Muscle of leg (tissue), 11 donors: ENCODE measurements around the gene PPARD. TPM values are rescaled to one million over a fixed set of nuclear protein-coding genes. Genes with fewer than 3 reads are reported as not detected.
A peak's percentile ranks its signal among the peaks of the same experiment; 100 is the strongest.
"Not testable (repeated sequence)": the region's sequence is repeated elsewhere in the genome, so short reads cannot be mapped to it uniquely, and the experiment has no call there.

Experiments
- DNase-seq: peaks from one replicate; pipeline ENCODE4 v3.0.0; 2013
- H3K27ac ChIP-seq: one replicate; pipeline ENCODE4 v1.5.1; 2013; ENCODE audit warnings: mild to moderate bottlenecking, low read length, control low read depth
- H3K27me3 ChIP-seq: one replicate; pipeline ENCODE4 v1.6.1; 2013; ENCODE audit warnings: low read length; ENCODE audit not compliant: control insufficient read depth, insufficient read depth
- H3K36me3 ChIP-seq: one replicate; pipeline ENCODE4 v1.6.1; 2013; ENCODE audit warnings: low read length; ENCODE audit not compliant: control insufficient read depth, insufficient read depth
- H3K4me1 ChIP-seq: one replicate; pipeline ENCODE4 v1.6.1; 2013; ENCODE audit warnings: low read length; ENCODE audit not compliant: control insufficient read depth, insufficient read depth
- H3K4me3 ChIP-seq: one replicate; pipeline ENCODE4 v1.5.1; 2013; ENCODE audit warnings: low read length, control low read depth
- H3K9me3 ChIP-seq: replicated peaks from 2 replicates; pipeline ENCODE4 v1.6.1; 2013; ENCODE audit warnings: low read depth, low read length; ENCODE audit not compliant: control insufficient read depth
- WGBS: methylation state at CpG from one replicate; pipeline ENCODE4 v1.1.5; 2013; ENCODE audit warnings: missing lambda C conversion rate; ENCODE audit not compliant: insufficient coverage; 5-methylcytosine and 5-hydroxymethylcytosine counted together
- polyA plus RNA-seq, 8 donors: library from polyadenylated mRNA; unstranded; fragments of 120-200 nt; gene quantifications; one replicate each; pipeline versions ENCODE4 v1.2.1 to v1.2.3, GENCODE V29; 2013; ENCODE audit warnings: inconsistent platforms in 1 of 8, low replicate concordance in 1 of 8; ENCODE audit not compliant: insufficient read length in 8 of 8, insufficient read depth in 1 of 8
- total RNA-seq: library from RNA; stranded (reverse); fragments of 120-200 nt; gene quantifications from one replicate; pipeline ENCODE4 v1.2.4, GENCODE V29; 2013

The PPARD gene
- total and polyA plus RNA-seq, 9 donors = 5.9 to 26.4 (median 21.8) TPM

- H3K9me3 ChIP-seq = no peaks in the 10 kb centered on the region
- H3K27me3 ChIP-seq = no peaks in the 10 kb centered on the region
- DNase-seq = no peak
- H3K4me3 ChIP-seq = no peak overlapping the region
- WGBS = 100% methylated on average over 2 of the region's 7 CpGs
- no peak overlapping the region for H3K27ac ChIP-seq
- no peaks in the 10 kb centered on the region for H3K4me1 ChIP-seq
- peaks cover 6% of the 10 kb centered on the region for H3K36me3 ChIP-seq
Observed at GRCh38 chr6:35377002-35377401, 34.6 kb downstream of the PPARD start.

DNA sequence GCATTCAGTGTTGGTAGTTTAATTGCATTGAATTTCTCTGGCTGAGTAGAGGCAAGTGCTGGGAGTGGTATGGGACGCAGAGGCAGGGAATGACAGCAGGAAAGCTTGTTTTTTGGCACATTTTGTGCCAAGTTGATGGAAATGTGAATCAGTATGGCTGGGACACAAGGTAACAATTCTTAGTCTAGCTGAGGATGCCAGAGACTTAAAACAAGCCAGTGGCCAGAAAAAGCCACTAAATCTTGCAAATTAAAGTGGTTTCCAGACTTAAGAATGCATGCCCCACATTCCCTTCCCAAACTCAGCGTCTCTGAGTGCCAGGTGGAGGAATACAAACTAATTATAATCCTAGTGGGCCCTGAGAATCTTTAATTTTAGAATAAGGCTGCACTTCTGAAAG, 35.9 kb downstream of the PPARD start:
- H3K4me3 ChIP-seq = no peak overlapping the region
- no peaks in the 10 kb centered on the region for H3K4me1 ChIP-seq
- no peaks in the 10 kb centered on the region for H3K27me3 ChIP-seq
- DNase-seq = no peak
- peaks cover 3% of the 10 kb centered on the region for H3K36me3 ChIP-seq
- H3K9me3 ChIP-seq = peaks cover 4% of the 10 kb centered on the region
- 90% methylated on average over 1 of the region's 2 CpGs for WGBS
- H3K27ac ChIP-seq = no peak overlapping the region

DNA sequence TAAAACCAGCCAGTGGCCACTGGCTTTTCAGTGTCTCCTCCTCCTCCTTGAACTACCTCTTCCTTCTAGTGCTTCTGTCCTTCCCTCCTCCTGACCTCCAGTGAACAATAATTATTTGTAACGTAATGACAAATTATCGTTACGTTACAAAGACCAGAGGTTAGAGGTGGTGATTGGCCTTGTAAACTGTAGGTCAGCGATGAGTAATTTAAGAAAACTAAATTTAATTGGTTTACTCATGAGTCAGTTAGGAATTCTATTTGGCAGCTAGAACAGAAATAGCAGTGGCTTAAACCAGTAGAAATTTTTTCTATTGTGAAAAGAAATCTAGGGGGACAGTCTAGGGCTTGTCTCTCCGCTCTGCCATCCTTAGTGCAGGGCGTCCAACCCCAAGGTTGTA, 38.8 kb downstream of the PPARD start:
- Histone ChIP-seq H3K4me3 (no peak overlapping the region), H3K36me3 (peaks cover 3% of the 10 kb centered on the region), H3K4me1 (peaks cover 7% of the 10 kb centered on the region), H3K9me3 (peaks cover 4% of the 10 kb centered on the region), H3K27me3 (no peaks in the 10 kb centered on the region), H3K27ac (no peak overlapping the region)
- WGBS = 100% methylated on average over 1 of the region's 6 CpGs
- no peak for DNase-seq

GRCh38 chr6:35382015-35382414, 39.7 kb downstream of the PPARD start:
- 81% methylated on average over 2 of the region's 6 CpGs for WGBS
- H3K4me3 ChIP-seq = no peak overlapping the region
- H3K36me3 ChIP-seq = peaks cover 3% of the 10 kb centered on the region
- peaks cover under 1% of the 10 kb centered on the region for H3K27me3 ChIP-seq
- DNase-seq = no peak
- H3K27ac ChIP-seq = no peak overlapping the region
- H3K9me3 ChIP-seq = peaks cover 4% of the 10 kb centered on the region
- peaks cover 8% of the 10 kb centered on the region for H3K4me1 ChIP-seq

GRCh38 chr6:35385457-35386202, 43.3 kb downstream of the PPARD start:
- DNase-seq = peak; percentile 82
- 9% methylated on average over 10 of the region's 14 CpGs for WGBS

GRCh38 chr6:35386989-35387388, 44.6 kb downstream of the PPARD start:
- 53% methylated on average over 2 of the region's 4 CpGs for WGBS
- peaks cover 4% of the 10 kb centered on the region for H3K9me3 ChIP-seq
- no peaks in the 10 kb centered on the region for H3K36me3 ChIP-seq
- H3K4me1 ChIP-seq = peaks cover 9% of the 10 kb centered on the region
- DNase-seq = no peak
- H3K27me3 ChIP-seq = peaks cover 2% of the 10 kb centered on the region
- H3K4me3 ChIP-seq = no peak overlapping the region
- no peak overlapping the region for H3K27ac ChIP-seq

More at GRCh38 chr6:35385457-35386202, 43.3 kb downstream of the PPARD start:
- Histone ChIP-seq H3K9me3 (peaks cover 4% of the 10 kb centered on the region), H3K27ac (peak overlapping the region; percentile 7), H3K4me1 (peaks cover 8% of the 10 kb centered on the region), H3K27me3 (peaks cover 2% of the 10 kb centered on the region), H3K4me3 (no peak overlapping the region), H3K36me3 (peaks cover 3% of the 10 kb centered on the region)

DNA sequence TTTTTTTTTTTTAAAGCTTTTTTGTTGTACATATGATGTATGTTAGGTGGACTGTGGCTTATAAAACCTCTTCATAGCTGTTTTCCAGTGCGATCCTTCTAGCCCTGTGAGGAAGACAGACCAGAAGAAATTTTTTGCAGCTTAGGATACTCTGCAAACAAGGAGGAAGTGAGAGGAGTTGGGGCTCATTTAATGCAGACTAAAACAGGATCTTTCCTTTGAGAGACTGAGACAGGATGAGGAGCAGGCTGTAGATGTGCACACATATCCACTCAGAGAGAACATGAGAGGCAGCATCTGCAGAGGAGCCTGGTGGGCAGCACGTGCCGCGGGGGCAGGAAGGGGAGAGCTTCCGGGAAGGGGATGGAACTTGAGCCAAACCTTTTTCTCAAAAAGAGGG, 45.7 kb downstream of the PPARD start:
- Histone ChIP-seq H3K9me3 (no peaks in the 10 kb centered on the region), H3K4me3 (no peak overlapping the region), H3K27ac (no peak overlapping the region), H3K4me1 (peaks cover 18% of the 10 kb centered on the region), H3K27me3 (peaks cover 2% of the 10 kb centered on the region), H3K36me3 (no peaks in the 10 kb centered on the region)
- peak; percentile 28 for DNase-seq
- WGBS = 57% methylated on average over 3 of the region's 5 CpGs

GRCh38 chr6:35388772-35389352, 46.5 kb downstream of the PPARD start:
- 100% methylated on average over 2 of the region's 5 CpGs for WGBS
- H3K27me3 ChIP-seq = peaks cover 2% of the 10 kb centered on the region

GRCh38 chr6:35389386-35389785, 47.0 kb downstream of the PPARD start:
- not testable (repeated sequence) for H3K9me3 ChIP-seq, DNase-seq, H3K27me3 ChIP-seq, H3K36me3 ChIP-seq, H3K4me3 ChIP-seq, H3K27ac ChIP-seq
- no CpG with 5 or more reads among the region's 9 CpGs for WGBS
- H3K4me1 ChIP-seq = peaks cover 21% of the 10 kb centered on the region

More at GRCh38 chr6:35388772-35389352, 46.5 kb downstream of the PPARD start:
- no peak overlapping the region for H3K4me3 ChIP-seq
- H3K9me3 ChIP-seq = no peaks in the 10 kb centered on the region
- H3K27ac ChIP-seq = no peak overlapping the region
- peaks cover 21% of the 10 kb centered on the region for H3K4me1 ChIP-seq
- H3K36me3 ChIP-seq = no peaks in the 10 kb centered on the region
- DNase-seq = no peak

DNA sequence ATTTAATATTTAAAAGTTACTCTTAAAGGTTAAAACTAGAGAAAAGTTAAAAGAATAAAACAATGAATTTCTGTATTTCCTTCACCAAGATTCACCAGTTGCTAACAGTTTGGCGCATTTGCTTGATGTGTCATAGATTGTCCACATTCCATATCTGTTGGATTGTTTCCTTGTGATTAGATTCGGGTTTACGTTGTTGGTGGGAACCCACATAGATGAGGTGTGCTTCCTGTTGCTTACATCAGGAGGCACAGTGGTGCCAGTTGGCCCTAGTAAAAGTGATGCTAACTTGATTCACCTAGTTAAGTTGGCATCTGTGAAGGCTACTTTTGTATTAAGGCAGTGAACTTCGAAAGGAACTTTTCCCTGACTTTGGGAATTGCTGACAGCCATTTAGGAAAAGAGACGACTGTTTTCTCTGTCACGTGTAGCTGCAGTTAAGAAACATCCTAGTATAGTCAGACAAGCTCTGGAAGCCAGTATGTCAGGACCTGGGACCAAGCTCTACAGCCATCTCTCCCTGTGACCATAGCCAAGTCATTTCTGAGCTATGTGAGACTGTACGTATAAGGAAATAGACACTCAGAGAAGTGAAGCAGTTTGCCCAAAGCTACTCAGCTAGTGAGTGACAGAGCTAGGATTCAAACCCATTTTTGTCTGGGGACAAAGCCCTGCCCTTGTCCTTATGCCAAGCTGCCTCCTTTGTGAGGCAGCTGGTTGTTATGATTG, 49.0 kb downstream of the PPARD start:
- WGBS = 71% methylated on average over 4 of the region's 7 CpGs
- H3K4me1 ChIP-seq = peaks cover 13% of the 10 kb centered on the region
- H3K9me3 ChIP-seq = no peaks in the 10 kb centered on the region
- H3K27me3 ChIP-seq = peaks cover 2% of the 10 kb centered on the region
- DNase-seq = no peak
- no peaks in the 10 kb centered on the region for H3K36me3 ChIP-seq
- no peak overlapping the region for H3K4me3 ChIP-seq
- H3K27ac ChIP-seq = no peak overlapping the region
